GM18508 (cell line): Measurements from ENCODE around the gene TNFAIP2.

Experiments used
- ATAC-seq: cut with Tn5 transposase; IDR thresholded peaks from one replicate; pipeline ENCODE4 v1.9.1; 2021; ENCODE audit warnings: moderate number of reproducible peaks; ENCODE audit not compliant: insufficient read depth, unreplicated experiment

The TNFAIP2 gene

GRCh38 chr14:103131580-103131979 is 8.3 kb downstream of the TNFAIP2 start:
- ATAC-seq: no peak

GRCh38 chr14:103132381-103133209 is 9.3 kb downstream of the TNFAIP2 start:
- no peak for ATAC-seq

GRCh38 chr14:103133210-103134140 is 10.2 kb downstream of the TNFAIP2 start:
- ATAC-seq: no peak

GRCh38 chr14:103134405-103134804 is 11.1 kb downstream of the TNFAIP2 start:
- ATAC-seq: no peak

- ATAC-seq: no peak
These were observed 11.7 kb downstream of the TNFAIP2 start for GRCh38 chr14:103134919-103135318.

- no peak for ATAC-seq
These were observed 12.3 kb downstream of the TNFAIP2 start for GRCh38 chr14:103135333-103136260.

- no peak for ATAC-seq
These were observed 13.4 kb downstream of the TNFAIP2 start for GRCh38 chr14:103136388-103137271.

GRCh38 chr14:103137689-103138300 is 14.5 kb downstream of the TNFAIP2 start:
- no peak for ATAC-seq

- no peak for ATAC-seq
These were observed 15.3 kb downstream of the TNFAIP2 start for GRCh38 chr14:103138301-103139131.

GRCh38 chr14:103139132-103140025 is 16.1 kb downstream of the TNFAIP2 start:
- no peak for ATAC-seq

- peak; percentile 73 for ATAC-seq
These were observed 17.3 kb downstream of the TNFAIP2 start for GRCh38 chr14:103140316-103141109.

- no peak for ATAC-seq
These were observed 18.0 kb downstream of the TNFAIP2 start for GRCh38 chr14:103141117-103141796.

GRCh38 chr14:103142026-103142425 is 18.8 kb downstream of the TNFAIP2 start:
- ATAC-seq: no peak

GRCh38 chr14:103142721-103143302 is 19.6 kb downstream of the TNFAIP2 start:
- ATAC-seq: no peak

GRCh38 chr14:103143506-103143905 is 20.2 kb downstream of the TNFAIP2 start:
- no peak for ATAC-seq
